Thoracic aorta (tissue), 2 donors: Measurements from ENCODE around the gene RAB37. TPM values are rescaled to one million over a fixed set of nuclear protein-coding genes. Genes with fewer than 3 reads are reported as not detected.
A peak's percentile ranks its signal among the peaks of the same experiment; 100 is the strongest.

Experiments used
- ATAC-seq: fragments of 150-250 bp; one replicate; pipeline ENCODE4 v1.8.0; 2017; ENCODE audit warnings: low read depth; ENCODE audit not compliant: insufficient number of reproducible peaks, low FRiP score
- DNase-seq: peaks from one replicate; pipeline ENCODE4 v3.0.0-alpha.2; 2020; ENCODE audit warnings: low spot score
- H3K27ac ChIP-seq, 2 donors: fragments of 200-600 bp; sonication (generic); 1 replicate in 1 of 2; 2 replicates in 1 of 2; pipeline ENCODE4 v1.5.1; 2016; ENCODE audit warnings: mild to moderate bottlenecking in 2 of 2, moderate library complexity in 2 of 2
- H3K27me3 ChIP-seq: fragments of 200-600 bp; sonication (generic); replicated peaks from 2 replicates; pipeline ENCODE4 v1.6.0; 2016; ENCODE audit warnings: mild to moderate bottlenecking; ENCODE audit not compliant: insufficient read depth
- H3K36me3 ChIP-seq: fragments of 200-600 bp; sonication (generic); one replicate; pipeline ENCODE4 v1.5.1; 2016
- H3K4me1 ChIP-seq, 2 donors: fragments of 200-600 bp; sonication (generic); 1 replicate in 1 of 2; 2 replicates in 1 of 2; pipeline versions ENCODE4 v1.5.1 to v1.6.0; 2016; ENCODE audit warnings: low read depth in 2 of 2, mild to moderate bottlenecking in 1 of 2; ENCODE audit not compliant: control insufficient read depth in 1 of 2
- H3K4me3 ChIP-seq: fragments of 200-600 bp; sonication (generic); 2 replicates; pipeline ENCODE4 v1.5.1; 2016; ENCODE audit warnings: mild to moderate bottlenecking
- H3K9me3 ChIP-seq: fragments of 200-600 bp; sonication (generic); 2 replicates; pipeline ENCODE4 v1.5.1; 2016
- CTCF ChIP-seq: fragments of 200-600 bp; sonication (generic); IDR thresholded peaks from one replicate; pipeline ENCODE4 v1.5.1; 2019; ENCODE audit warnings: antibody characterized with exemption
- total RNA-seq, 2 donors: library from RNA; depleted of rRNA; stranded (reverse); fragments of >200 nt; gene quantifications; one replicate each; pipeline versions ENCODE4 v1.1.0 to v1.2.3, GENCODE V29; 2016

The RAB37 gene
- total RNA-seq, 2 donors from 2014 or later: 2.2 to 3.2 TPM

- Histone ChIP-seq H3K9me3 (no peaks in the 10 kb centered on the region), H3K4me1 (peaks cover 11 to 37% of the 10 kb centered on the region in 2 donors), H3K36me3 (no peaks in the 10 kb centered on the region), H3K27ac (peak within 1 kb of the TSS; percentile 70 to 85), H3K4me3 (peak within 1 kb of the TSS; percentile 98), H3K27me3 (no peaks in the 10 kb centered on the region)
- ATAC-seq: no peak
- DNase-seq: peak; percentile 75
- no peak for TF ChIP-seq CTCF
These were observed 11.6 kb downstream of the RAB37 start, which contains the start of gene NHERF1 for GRCh38 chr17:74748529-74749278. TSS of gene NHERF1 (plus strand) at chr17:74748628. CDS start at chr17:74748847, 219 bp downstream.

GRCh38 chr17:74749279-74750038 lies 12.4 kb downstream of the RAB37 start:
- Histone ChIP-seq H3K4me3 (peak overlapping the region; percentile 98), H3K4me1 (peaks cover 11 to 33% of the 10 kb centered on the region in 2 donors), H3K27me3 (no peaks in the 10 kb centered on the region), H3K36me3 (no peaks in the 10 kb centered on the region), H3K9me3 (no peaks in the 10 kb centered on the region), H3K27ac (peak overlapping the region; percentile 70 to 85)
- ATAC-seq: no peak
- no peak for TF ChIP-seq CTCF
- DNase-seq: no peak

- no peaks in the 10 kb centered on the region for H3K9me3 ChIP-seq
- no peaks in the 10 kb centered on the region for H3K36me3 ChIP-seq
- peak overlapping the region; percentile 98 for H3K4me3 ChIP-seq
- H3K27me3 ChIP-seq: no peaks in the 10 kb centered on the region
- no peak for ATAC-seq
- DNase-seq: no peak
- peaks cover 11 to 30% of the 10 kb centered on the region in 2 donors for H3K4me1 ChIP-seq
- H3K27ac ChIP-seq: peak overlapping the region; percentile 70 to 85
- TF ChIP-seq CTCF: no peak
These were observed 12.9 kb downstream of the RAB37 start for GRCh38 chr17:74750039-74750326.

GRCh38 chr17:74750327-74751069 lies 13.4 kb downstream of the RAB37 start:
- H3K4me1 ChIP-seq: peaks cover 11 to 27% of the 10 kb centered on the region in 2 donors
- DNase-seq (no peak), ATAC-seq (no peak)
- no peaks in the 10 kb centered on the region for H3K36me3 ChIP-seq
- peak overlapping the region; percentile 70 to 85 for H3K27ac ChIP-seq
- H3K4me3 ChIP-seq: peak overlapping the region; percentile 98
- H3K27me3 ChIP-seq: no peaks in the 10 kb centered on the region
- no peaks in the 10 kb centered on the region for H3K9me3 ChIP-seq
- TF ChIP-seq CTCF: no peak

GRCh38 chr17:74752415-74752814 lies 15.4 kb downstream of the RAB37 start:
- no peak overlapping the region for H3K27ac ChIP-seq
- H3K4me3 ChIP-seq: no peak overlapping the region
- no peaks in the 10 kb centered on the region for H3K27me3 ChIP-seq
- no peak for DNase-seq
- ATAC-seq: no peak
- peaks cover 14 to 31% of the 10 kb centered on the region in 2 donors for H3K4me1 ChIP-seq
- no peaks in the 10 kb centered on the region for H3K36me3 ChIP-seq
- no peaks in the 10 kb centered on the region for H3K9me3 ChIP-seq
- TF ChIP-seq CTCF: no peak
